ENCODE measurements around the gene PHOSPHO1. TPM values are rescaled to one million over a fixed set of nuclear protein-coding genes. Genes with fewer than 3 reads are reported as not detected.

Gene PHOSPHO1
- total RNA-seq, 2 experiments from 2014 or later: not detected

DNA sequence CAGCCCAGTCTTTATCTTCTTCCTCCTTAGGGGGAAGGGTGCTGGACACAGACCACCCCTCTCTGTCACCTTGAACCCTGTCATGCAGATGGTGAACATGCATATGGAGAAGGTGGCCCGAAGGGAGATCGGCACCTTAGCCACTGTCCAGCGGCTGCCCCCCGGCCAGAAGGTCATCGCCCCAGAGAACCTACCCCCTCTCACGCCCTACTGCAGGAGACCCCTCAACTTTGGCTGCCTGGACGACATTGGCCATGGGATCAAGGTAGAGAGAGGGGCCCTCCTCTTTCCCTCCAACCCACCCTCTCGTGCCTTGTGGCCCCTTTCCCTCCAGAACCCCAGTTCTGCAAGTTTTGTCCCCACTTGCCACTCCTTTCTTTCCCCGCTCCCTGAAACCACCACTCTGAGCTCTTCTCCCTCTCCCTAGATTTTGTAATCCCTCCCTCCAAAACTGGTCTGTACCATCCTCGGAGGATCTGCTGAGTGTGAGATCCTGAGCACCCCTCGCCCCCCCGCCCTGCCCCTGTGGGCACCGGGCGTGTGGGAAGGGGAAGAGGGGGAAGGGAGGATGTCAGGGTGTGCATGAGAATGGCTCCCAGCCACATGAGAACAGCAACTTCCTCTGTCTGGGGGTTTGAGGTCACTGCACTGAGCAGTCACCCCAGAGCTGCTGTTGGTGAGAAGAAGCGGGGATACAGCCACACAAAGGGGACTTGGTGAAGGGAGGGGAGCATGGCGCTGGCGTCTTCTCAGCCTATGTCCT, 12.8 kb downstream of the PHOSPHO1 start:
- TF ChIP-seq, protein P1, sequence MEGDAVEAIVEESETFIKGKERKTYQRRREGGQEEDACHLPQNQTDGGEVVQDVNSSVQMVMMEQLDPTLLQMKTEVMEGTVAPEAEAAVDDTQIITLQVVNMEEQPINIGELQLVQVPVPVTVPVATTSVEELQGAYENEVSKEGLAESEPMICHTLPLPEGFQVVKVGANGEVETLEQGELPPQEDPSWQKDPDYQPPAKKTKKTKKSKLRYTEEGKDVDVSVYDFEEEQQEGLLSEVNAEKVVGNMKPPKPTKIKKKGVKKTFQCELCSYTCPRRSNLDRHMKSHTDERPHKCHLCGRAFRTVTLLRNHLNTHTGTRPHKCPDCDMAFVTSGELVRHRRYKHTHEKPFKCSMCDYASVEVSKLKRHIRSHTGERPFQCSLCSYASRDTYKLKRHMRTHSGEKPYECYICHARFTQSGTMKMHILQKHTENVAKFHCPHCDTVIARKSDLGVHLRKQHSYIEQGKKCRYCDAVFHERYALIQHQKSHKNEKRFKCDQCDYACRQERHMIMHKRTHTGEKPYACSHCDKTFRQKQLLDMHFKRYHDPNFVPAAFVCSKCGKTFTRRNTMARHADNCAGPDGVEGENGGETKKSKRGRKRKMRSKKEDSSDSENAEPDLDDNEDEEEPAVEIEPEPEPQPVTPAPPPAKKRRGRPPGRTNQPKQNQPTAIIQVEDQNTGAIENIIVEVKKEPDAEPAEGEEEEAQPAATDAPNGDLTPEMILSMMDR (conservative IDR thresholded peaks at IDR 0.05; ENCODE audit: low read length): no peak
- TF ChIP-seq EZH2phosphoT487 (IDR thresholded peaks at IDR 0.05; ENCODE audit: borderline replicate concordance, low read depth, low read length): no peak
- Histone ChIP-seq H3K4me2 (ENCODE audit: low read length) (peak overlapping the region; percentile 95), H3K27ac (ENCODE audit: low read depth, low read length, poor library complexity, severe bottlenecking) (peak overlapping the region; percentile 57), H4K20me1 (ENCODE audit: insufficient read depth, low read length) (peaks cover 3% of the 10 kb centered on the region; the same call in 1 of the 2 replicates), H3K9me2 (ENCODE audit: insufficient read depth, low read length) (no peaks in the 10 kb centered on the region), H3K36me3 (ENCODE audit: insufficient read depth, low read length) (peaks cover 73% of the 10 kb centered on the region), H3K4me3 (ENCODE audit: low read depth, low read length, poor library complexity, severe bottlenecking) (peak overlapping the region; percentile 25), H3K79me2 (ENCODE audit: insufficient read depth, low read depth, low read length) (peaks cover 32% of the 10 kb centered on the region), H2AFZ (ENCODE audit: low read length) (no peak overlapping the region), H3K4me1 (ENCODE audit: insufficient read depth, low read length, poor library complexity, severe bottlenecking) (peaks cover 69% of the 10 kb centered on the region), H3K9me3 (ENCODE audit: low read length) (no peaks in the 10 kb centered on the region)
- intact Hi-C loops (cut with micrococcal nuclease; ENCODE audit: unreplicated experiment): loop anchor here (10.0 kb wide), 2 partner anchors 457 to 527 kb away; partner anchors contain the start of gene SPOP
- BruUV-seq (replicated peaks): no TSS peak
- DNase-seq (ENCODE audit: low spot score): peak; percentile 46
- ChIA-PET POLR2A (interaction anchor here (0.6 to 0.8 kb wide), 2 partner anchors 20 to 524 kb away, joined by 3 to 5 read pairs; no protein-coding TSS in a partner anchor), CTCF (ENCODE audit: unreplicated experiment) (interaction anchor here (1.4 kb wide), 1 partner anchor 9 kb away, joined by 3 read pairs; no protein-coding TSS in a partner anchor)

DNA sequence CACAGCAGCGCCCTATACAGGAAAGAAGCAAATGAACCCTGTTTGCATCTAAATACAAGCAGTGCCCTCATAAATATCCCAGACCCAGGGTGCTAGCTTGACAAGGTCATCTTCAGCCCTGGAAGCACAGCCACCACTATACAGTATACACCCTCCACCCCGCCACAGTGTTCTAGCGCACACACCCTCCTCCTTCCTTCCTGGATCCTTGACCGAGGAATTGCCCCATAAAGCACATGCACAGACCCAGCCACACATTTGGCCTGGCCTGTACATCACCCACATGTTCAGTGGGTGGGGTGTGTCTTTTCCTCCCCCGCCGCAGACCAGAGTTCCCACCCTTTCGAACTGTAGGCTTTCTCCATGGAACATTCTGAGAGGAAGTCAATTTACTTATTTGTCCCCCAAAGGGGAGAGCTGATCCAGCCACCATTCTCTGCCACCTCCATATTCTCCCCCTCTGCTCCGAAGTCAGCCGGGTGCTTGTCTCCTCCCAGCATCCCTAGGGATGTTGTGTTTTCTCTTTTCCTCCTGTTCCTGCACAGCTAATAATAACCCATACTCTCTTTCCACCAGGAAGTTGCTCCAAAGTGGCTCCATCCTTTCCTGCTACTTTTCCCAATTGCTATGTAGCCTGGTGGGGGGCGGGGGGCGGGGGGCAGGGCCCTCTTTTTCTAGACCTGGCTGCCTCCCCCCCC, 13.5 kb downstream of the PHOSPHO1 start:
- no peak for DNase-seq (ENCODE audit: low spot score)
- Histone ChIP-seq H3K4me1 (ENCODE audit: insufficient read depth, low read length, poor library complexity, severe bottlenecking) (peaks cover 77% of the 10 kb centered on the region), H3K4me2 (ENCODE audit: low read length) (peak overlapping the region; percentile 95; the same call in 1 of the 2 replicates), H3K9me3 (ENCODE audit: low read length) (no peaks in the 10 kb centered on the region), H4K20me1 (ENCODE audit: insufficient read depth, low read length) (peaks cover 5% of the 10 kb centered on the region; the same call in 1 of the 2 replicates), H3K4me3 (ENCODE audit: low read depth, low read length, poor library complexity, severe bottlenecking) (no peak overlapping the region), H3K9me2 (ENCODE audit: insufficient read depth, low read length) (no peaks in the 10 kb centered on the region), H3K36me3 (ENCODE audit: insufficient read depth, low read length) (peaks cover 66% of the 10 kb centered on the region), H2AFZ (ENCODE audit: low read length) (no peak overlapping the region), H3K27ac (ENCODE audit: low read depth, low read length, poor library complexity, severe bottlenecking) (peak overlapping the region; percentile 51), H3K79me2 (ENCODE audit: insufficient read depth, low read depth, low read length) (peaks cover 39% of the 10 kb centered on the region)
- CTCF ChIA-PET (ENCODE audit: unreplicated experiment): interaction anchor here (1.4 kb wide), 1 partner anchor 10 kb away, joined by 3 read pairs; no protein-coding TSS in a partner anchor
- POLR2A ChIA-PET: interaction anchor here (0.8 to 1.8 kb wide), 2 partner anchors 17 to 19 kb away, joined by 4 to 5 read pairs; no protein-coding TSS in a partner anchor
- intact Hi-C loops (cut with micrococcal nuclease; ENCODE audit: unreplicated experiment): loop anchor here (10.0 kb wide), 2 partner anchors 458 to 528 kb away; partner anchors contain the start of gene SPOP
- BruUV-seq (replicated peaks): no TSS peak
- TF ChIP-seq, protein P1 (conservative IDR thresholded peaks at IDR 0.05; ENCODE audit: low read length): no peak
- no peak for TF ChIP-seq EZH2phosphoT487 (IDR thresholded peaks at IDR 0.05; ENCODE audit: borderline replicate concordance, low read depth, low read length)
